Measurements from ENCODE around the gene TEX26.
A peak's percentile ranks its signal among the peaks of the same experiment; 100 is the strongest.

GRCh38 chr13:31012655-31013024, 80.2 kb downstream of the TEX26 start:
- TF ChIP-seq YY1 (IDR thresholded peaks at IDR 0.05) = no peak
- peak; percentile 2 for TF ChIP-seq CTCF (IDR thresholded peaks at IDR 0.05; ENCODE audit: low read depth, low read length, missing input control)

Measured in liver (tissue), 2 donors.